Type B pancreatic cell (in vitro differentiated cells): ENCODE measurements around the gene ABCG1. TPM values are rescaled to one million over a fixed set of nuclear protein-coding genes. Genes with fewer than 3 reads are reported as not detected.

Experiments used
- DNase-seq: peaks from one replicate; pipeline ENCODE4 v3.0.0; 2021; ENCODE audit warnings: mixed read lengths; ENCODE audit not compliant: unreplicated experiment; ENCODE audit errors: extremely low spot score
- H3K27ac Mint-ChIP-seq: 2 replicates; pipeline ENCODE4 v1.8.0; 2021; ENCODE audit warnings: mild to moderate bottlenecking, mixed read lengths
- H3K27me3 Mint-ChIP-seq: 2 replicates; pipeline ENCODE4 v1.8.0; 2021; ENCODE audit warnings: mixed read lengths
- H3K36me3 Mint-ChIP-seq: 2 replicates; pipeline ENCODE4 v1.8.0; 2021; ENCODE audit warnings: mixed read lengths
- H3K4me1 Mint-ChIP-seq: one replicate; pipeline ENCODE4 v1.8.0; 2021; ENCODE audit warnings: mixed read lengths; ENCODE audit not compliant: unreplicated experiment
- H3K4me3 Mint-ChIP-seq: 2 replicates; pipeline ENCODE4 v1.8.0; 2021; ENCODE audit warnings: mild to moderate bottlenecking, mixed read lengths
- H3K9me3 Mint-ChIP-seq: 2 replicates; pipeline ENCODE4 v1.8.0; 2021; ENCODE audit warnings: mixed read lengths
- long read RNA-seq: library from polyadenylated mRNA; unstranded; transcript quantifications from one replicate; pipeline ENCODE4 v2.0.0, GENCODE V29; 2020
- total RNA-seq: library from RNA; stranded (reverse); gene quantifications from 2 replicates; pipeline ENCODE4 v1.2.1, GENCODE V29; 2021; ENCODE audit warnings: low replicate concordance
- TF ChIP-seq, protein P1 (sequence below): fragments of 200-600 bp; sonication (generic); conservative IDR thresholded peaks from 2 replicates; pipeline ENCODE4 v1.5.0; 2021; ENCODE audit warnings: antibody characterized with exemption, mild to moderate bottlenecking

ABCG1 gene
- total RNA-seq: 6.2 and 8.4 TPM in 2 replicates
- long read RNA-seq, partial matches to known transcripts: 2 of 4 reads
- long read RNA-seq, other reads (novel, unspliced or antisense): 1 of 4 reads

DNA sequence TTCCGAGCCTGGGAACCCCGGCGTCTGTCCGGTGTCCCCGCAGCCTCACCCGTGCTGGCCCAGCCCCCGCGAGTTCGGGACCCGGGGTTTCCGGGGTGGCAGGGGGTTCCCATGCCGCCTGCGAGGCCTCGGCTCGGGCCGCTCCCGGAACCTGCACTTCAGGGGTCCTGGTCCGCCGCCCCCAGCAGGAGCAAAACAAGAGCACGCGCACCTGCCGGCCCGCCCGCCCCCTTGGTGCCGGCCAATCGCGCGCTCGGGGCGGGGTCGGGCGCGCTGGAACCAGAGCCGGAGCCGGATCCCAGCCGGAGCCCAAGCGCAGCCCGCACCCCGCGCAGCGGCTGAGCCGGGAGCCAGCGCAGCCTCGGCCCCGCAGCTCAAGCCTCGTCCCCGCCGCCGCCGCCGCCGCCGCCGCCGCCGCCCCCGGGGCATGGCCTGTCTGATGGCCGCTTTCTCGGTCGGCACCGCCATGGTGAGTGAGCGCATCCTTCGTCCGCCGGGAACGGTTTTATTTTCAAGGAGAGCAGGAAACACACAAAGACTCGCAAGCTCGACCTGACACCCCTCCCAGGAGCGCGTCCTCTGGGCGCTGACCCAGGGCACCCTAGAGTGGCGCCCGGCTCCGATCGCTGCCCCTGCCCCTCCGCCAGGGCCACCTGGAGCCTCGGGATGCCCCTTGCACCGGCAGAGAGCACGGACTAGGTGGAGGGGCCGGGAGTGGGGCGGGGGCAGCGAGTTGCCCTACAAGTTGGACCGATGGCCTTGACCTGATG, at the start of gene ABCG1:
ABCG1 (plus strand) TSS at position 305 of the 770 bp plus-strand sequence; CDS start at position 428, 123 bp downstream.
- Mint-ChIP-seq H3K27me3 (peaks cover 36% of the 10 kb centered on the region), H3K9me3 (peaks cover 7% of the 10 kb centered on the region), H3K4me3 (peak within 1 kb of the TSS; percentile 91), H3K4me1 (peaks cover 22% of the 10 kb centered on the region), H3K36me3 (no peaks in the 10 kb centered on the region), H3K27ac (peak within 1 kb of the TSS; percentile 84)
- no peak for DNase-seq
- TF ChIP-seq, protein P1, sequence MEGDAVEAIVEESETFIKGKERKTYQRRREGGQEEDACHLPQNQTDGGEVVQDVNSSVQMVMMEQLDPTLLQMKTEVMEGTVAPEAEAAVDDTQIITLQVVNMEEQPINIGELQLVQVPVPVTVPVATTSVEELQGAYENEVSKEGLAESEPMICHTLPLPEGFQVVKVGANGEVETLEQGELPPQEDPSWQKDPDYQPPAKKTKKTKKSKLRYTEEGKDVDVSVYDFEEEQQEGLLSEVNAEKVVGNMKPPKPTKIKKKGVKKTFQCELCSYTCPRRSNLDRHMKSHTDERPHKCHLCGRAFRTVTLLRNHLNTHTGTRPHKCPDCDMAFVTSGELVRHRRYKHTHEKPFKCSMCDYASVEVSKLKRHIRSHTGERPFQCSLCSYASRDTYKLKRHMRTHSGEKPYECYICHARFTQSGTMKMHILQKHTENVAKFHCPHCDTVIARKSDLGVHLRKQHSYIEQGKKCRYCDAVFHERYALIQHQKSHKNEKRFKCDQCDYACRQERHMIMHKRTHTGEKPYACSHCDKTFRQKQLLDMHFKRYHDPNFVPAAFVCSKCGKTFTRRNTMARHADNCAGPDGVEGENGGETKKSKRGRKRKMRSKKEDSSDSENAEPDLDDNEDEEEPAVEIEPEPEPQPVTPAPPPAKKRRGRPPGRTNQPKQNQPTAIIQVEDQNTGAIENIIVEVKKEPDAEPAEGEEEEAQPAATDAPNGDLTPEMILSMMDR: no peak

GRCh38 chr21:42169758-42170157, 49.2 kb upstream of the ABCG1 start:
- TF ChIP-seq, protein P1: no peak
- H3K9me3 Mint-ChIP-seq: no peaks in the 10 kb centered on the region
- H3K27ac Mint-ChIP-seq: peak overlapping the region; percentile 34
- no peaks in the 10 kb centered on the region for H3K27me3 Mint-ChIP-seq
- peaks cover 3% of the 10 kb centered on the region for H3K4me1 Mint-ChIP-seq
- H3K4me3 Mint-ChIP-seq: no peak overlapping the region
- no peaks in the 10 kb centered on the region for H3K36me3 Mint-ChIP-seq
- no peak for DNase-seq

- TF ChIP-seq, protein P1: no peak
- Mint-ChIP-seq H3K4me3 (peak overlapping the region; percentile 25), H3K27me3 (no peaks in the 10 kb centered on the region), H3K4me1 (no peaks in the 10 kb centered on the region), H3K27ac (peak overlapping the region; percentile 89), H3K9me3 (no peaks in the 10 kb centered on the region), H3K36me3 (no peaks in the 10 kb centered on the region)
- peak; percentile 47 for DNase-seq
Measured at GRCh38 chr21:42171091-42172053, 47.6 kb upstream of the ABCG1 start.

GRCh38 chr21:42172596-42173483, 46.1 kb upstream of the ABCG1 start:
- no peaks in the 10 kb centered on the region for H3K27me3 Mint-ChIP-seq
- no peak overlapping the region for H3K4me3 Mint-ChIP-seq

More at GRCh38 chr21:42172596-42173483, 46.1 kb upstream of the ABCG1 start:
- Mint-ChIP-seq H3K4me1 (no peaks in the 10 kb centered on the region), H3K36me3 (no peaks in the 10 kb centered on the region), H3K9me3 (no peaks in the 10 kb centered on the region), H3K27ac (no peak overlapping the region)
- TF ChIP-seq, protein P1: no peak
- DNase-seq: peak; percentile 62
